ENCODE results near the gene ORC1.

The ORC1 gene

GRCh38 chr1:52359676-52360594 lies 44.3 kb downstream of the ORC1 start:
- H4K20me1 ChIP-seq (ENCODE audit: insufficient read depth, low read length) = no peaks in the 10 kb centered on the region
- no peaks in the 10 kb centered on the region for H3K9me3 ChIP-seq (replicated peaks; ENCODE audit: insufficient read depth, low read length)
- no peak overlapping the region for H3K9ac ChIP-seq (ENCODE audit: low read length)
- peaks cover 7% of the 10 kb centered on the region for H3K4me1 ChIP-seq (ENCODE audit: low read length)
- H3K4me3 ChIP-seq (ENCODE audit: low read length) = no peak overlapping the region
- H2AFZ ChIP-seq (ENCODE audit: low read length) = no peak overlapping the region
- H3K4me2 ChIP-seq (ENCODE audit: low read depth, low read length) = no peak overlapping the region
- no peaks in the 10 kb centered on the region for H3F3A ChIP-seq (ENCODE audit: insufficient read depth, low read length)
- H3K79me2 ChIP-seq (ENCODE audit: low read length) = peaks cover 31% of the 10 kb centered on the region
- H3K36me3 ChIP-seq (replicated peaks; ENCODE audit: insufficient read depth, low read length) = no peaks in the 10 kb centered on the region; the same call in none of the 2 replicates
- H3K27ac ChIP-seq (ENCODE audit: low read length) = no peak overlapping the region
- H3K27me3 ChIP-seq (replicated peaks; ENCODE audit: insufficient read depth, low read length) = no peaks in the 10 kb centered on the region
- no peak for TF ChIP-seq CTCF (IDR thresholded peaks at IDR 0.05; ENCODE audit: low read length)
- no peak for TF ChIP-seq EZH2phosphoT487 (IDR thresholded peaks at IDR 0.05; ENCODE audit: low read length)
- TF ChIP-seq EZH2 (optimal IDR thresholded peaks at IDR 0.05; ENCODE audit: low read depth, low read length) = no peak
- no peaks in the 10 kb centered on the region for H3K9me2 ChIP-seq (replicated peaks; ENCODE audit: insufficient read depth, low read length)
- no peak for DNase-seq

GRCh38 chr1:52358851-52359497 lies 45.2 kb downstream of the ORC1 start:
- no peaks in the 10 kb centered on the region; the same call in none of the 2 replicates for H3K36me3 ChIP-seq (replicated peaks; ENCODE audit: insufficient read depth, low read length)
- no peak overlapping the region for H2AFZ ChIP-seq (ENCODE audit: low read length)
- DNase-seq = no peak
- no peak overlapping the region for H3K27ac ChIP-seq (ENCODE audit: low read length)
- no peak overlapping the region for H3K9ac ChIP-seq (ENCODE audit: low read length)
- H3K4me2 ChIP-seq (ENCODE audit: low read depth, low read length) = no peak overlapping the region
- no peak overlapping the region for H3K4me3 ChIP-seq (ENCODE audit: low read length)
- no peaks in the 10 kb centered on the region for H3K4me1 ChIP-seq (ENCODE audit: low read length)
- H3F3A ChIP-seq (ENCODE audit: insufficient read depth, low read length) = no peaks in the 10 kb centered on the region
- H4K20me1 ChIP-seq (ENCODE audit: insufficient read depth, low read length) = no peaks in the 10 kb centered on the region
- H3K9me2 ChIP-seq (replicated peaks; ENCODE audit: insufficient read depth, low read length) = no peaks in the 10 kb centered on the region
- H3K9me3 ChIP-seq (replicated peaks; ENCODE audit: insufficient read depth, low read length) = no peaks in the 10 kb centered on the region
- peaks cover 22% of the 10 kb centered on the region for H3K79me2 ChIP-seq (ENCODE audit: low read length)
- no peak for TF ChIP-seq EZH2 (optimal IDR thresholded peaks at IDR 0.05; ENCODE audit: low read depth, low read length)
- TF ChIP-seq CTCF (IDR thresholded peaks at IDR 0.05; ENCODE audit: low read length) = no peak
- no peak for TF ChIP-seq EZH2phosphoT487 (IDR thresholded peaks at IDR 0.05; ENCODE audit: low read length)
- H3K27me3 ChIP-seq (replicated peaks; ENCODE audit: insufficient read depth, low read length) = no peaks in the 10 kb centered on the region

GRCh38 chr1:52357397-52357796 lies 46.8 kb downstream of the ORC1 start:
- Histone ChIP-seq H3K27me3 (replicated peaks; ENCODE audit: insufficient read depth, low read length) (no peaks in the 10 kb centered on the region), H3K4me1 (ENCODE audit: low read length) (no peaks in the 10 kb centered on the region), H3K36me3 (replicated peaks; ENCODE audit: insufficient read depth, low read length) (no peaks in the 10 kb centered on the region; the same call in none of the 2 replicates), H3K4me2 (ENCODE audit: low read depth, low read length) (no peak overlapping the region), H3K4me3 (ENCODE audit: low read length) (no peak overlapping the region), H4K20me1 (ENCODE audit: insufficient read depth, low read length) (no peaks in the 10 kb centered on the region), H2AFZ (ENCODE audit: low read length) (no peak overlapping the region), H3F3A (ENCODE audit: insufficient read depth, low read length) (no peaks in the 10 kb centered on the region), H3K9me2 (replicated peaks; ENCODE audit: insufficient read depth, low read length) (no peaks in the 10 kb centered on the region), H3K27ac (ENCODE audit: low read length) (no peak overlapping the region), H3K79me2 (ENCODE audit: low read length) (peaks cover 11% of the 10 kb centered on the region), H3K9me3 (replicated peaks; ENCODE audit: insufficient read depth, low read length) (no peaks in the 10 kb centered on the region), H3K9ac (ENCODE audit: low read length) (no peak overlapping the region)
- DNase-seq = no peak
- TF ChIP-seq EZH2phosphoT487 (IDR thresholded peaks at IDR 0.05; ENCODE audit: low read length) = no peak
- no peak for TF ChIP-seq CTCF (IDR thresholded peaks at IDR 0.05; ENCODE audit: low read length)
- TF ChIP-seq EZH2 (optimal IDR thresholded peaks at IDR 0.05; ENCODE audit: low read depth, low read length) = no peak

Measured in MM.1S (cell line).